H1 (cell line): Measurements from ENCODE around the gene ARMH1.

Experiments used
- CBX8 ChIP-seq: fragments of 300-800, 300-1000 bp; sonication (generic); IDR thresholded peaks from 2 replicates; pipeline ENCODE4 v1.7.1; 2016; ENCODE audit warnings: low read depth, low read length, borderline replicate concordance
- EP300 ChIP-seq, 2 experiments: IDR thresholded peaks; 1 replicate in 1 of 2; 2 replicates in 1 of 2; pipeline ENCODE4 v1.6.1; 2011 to 2012; ENCODE audit warnings: low read depth in 2 of 2, low read length in 2 of 2, mild to moderate bottlenecking in 2 of 2, borderline replicate concordance in 1 of 2, inconsistent platforms in 1 of 2, moderate library complexity in 1 of 2
- JUND ChIP-seq: IDR thresholded peaks from 2 replicates; pipeline ENCODE4 v1.6.1; 2011; ENCODE audit warnings: mild to moderate bottlenecking, improper control_type of control experiment, low read length
- TAF1 ChIP-seq: IDR thresholded peaks from 2 replicates; pipeline ENCODE4 v1.6.1; 2011; ENCODE audit warnings: mild to moderate bottlenecking, low read depth, low read length

GRCh38 chr1:44651069-44651468 lies 23.4 kb upstream of the ARMH1 start:
- TF ChIP-seq TAF1 (no peak), JUND (no peak), CBX8 (no peak), EP300 (IDR thresholded peaks at IDR 0.05; ENCODE audit: borderline replicate concordance in 1 of 2, low read depth in 2 of 2, low read length in 2 of 2) (no peak)
